ENCODE measurements around the gene CNNM4.

CNNM4 gene

GRCh38 chr2:96760036-96760985 lies at the start of gene CNNM4:
Gene CNNM4 (plus strand): TSS chr2:96760902. CDS start chr2:96761000, 98 bp downstream.
- Histone ChIP-seq H3K9ac (ENCODE audit: low read length) (peak within 1 kb of the TSS; percentile 56), H3K9me3 (ENCODE audit: low read length) (no peaks in the 10 kb centered on the region), H3K4me3 (ENCODE audit: low read depth in 1 of 2, low read length in 2 of 2) (peak within 1 kb of the TSS; percentile 22 to 86), H3K27ac (ENCODE audit: low read depth, low read length) (peak within 1 kb of the TSS; percentile 35), H3K4me1 (ENCODE audit: insufficient read depth, low read length) (peaks cover 42% of the 10 kb centered on the region), H3K36me3 (ENCODE audit: insufficient read depth, low read length) (no peaks in the 10 kb centered on the region), H3K27me3 (ENCODE audit: control insufficient read depth in 1 of 2, insufficient read depth in 2 of 2, low read length in 2 of 2) (no peaks in the 10 kb centered on the region)

- H3K36me3 ChIP-seq (ENCODE audit: insufficient read depth, low read length) = peaks cover 59% of the 10 kb centered on the region
These were observed 49.7 kb upstream of the CNNM4 start for GRCh38 chr2:96710985-96711384.

GRCh38 chr2:96715658-96716057 lies 45.0 kb upstream of the CNNM4 start:
- Histone ChIP-seq H3K4me3 (ENCODE audit: low read depth in 1 of 2, low read length in 2 of 2) (no peak overlapping the region), H3K9me3 (ENCODE audit: low read length) (no peaks in the 10 kb centered on the region), H3K27me3 (ENCODE audit: control insufficient read depth in 1 of 2, insufficient read depth in 2 of 2, low read length in 2 of 2) (no peaks in the 10 kb centered on the region), H3K4me1 (ENCODE audit: insufficient read depth, low read length) (no peaks in the 10 kb centered on the region), H3K36me3 (ENCODE audit: insufficient read depth, low read length) (peaks cover 32% of the 10 kb centered on the region), H3K9ac (ENCODE audit: low read length) (no peak overlapping the region), H3K27ac (ENCODE audit: low read depth, low read length) (no peak overlapping the region)

More at GRCh38 chr2:96710985-96711384, 49.7 kb upstream of the CNNM4 start:
- Histone ChIP-seq H3K9ac (ENCODE audit: low read length) (no peak overlapping the region), H3K9me3 (ENCODE audit: low read length) (no peaks in the 10 kb centered on the region), H3K27me3 (ENCODE audit: control insufficient read depth in 1 of 2, insufficient read depth in 2 of 2, low read length in 2 of 2) (no peaks in the 10 kb centered on the region), H3K4me3 (ENCODE audit: low read depth in 1 of 2, low read length in 2 of 2) (no peak overlapping the region), H3K27ac (ENCODE audit: low read depth, low read length) (no peak overlapping the region), H3K4me1 (ENCODE audit: insufficient read depth, low read length) (no peaks in the 10 kb centered on the region)

- H3K9ac ChIP-seq (ENCODE audit: low read length) = no peak overlapping the region
- H3K9me3 ChIP-seq (ENCODE audit: low read length) = no peaks in the 10 kb centered on the region
- H3K36me3 ChIP-seq (ENCODE audit: insufficient read depth, low read length) = peaks cover 25% of the 10 kb centered on the region
- no peaks in the 10 kb centered on the region for H3K27me3 ChIP-seq (ENCODE audit: control insufficient read depth in 1 of 2, insufficient read depth in 2 of 2, low read length in 2 of 2)
- no peaks in the 10 kb centered on the region for H3K4me1 ChIP-seq (ENCODE audit: insufficient read depth, low read length)
- no peak overlapping the region for H3K4me3 ChIP-seq (ENCODE audit: low read depth in 1 of 2, low read length in 2 of 2)
- no peak overlapping the region for H3K27ac ChIP-seq (ENCODE audit: low read depth, low read length)
These were observed 44.3 kb upstream of the CNNM4 start for GRCh38 chr2:96716388-96716787.

- Histone ChIP-seq H3K4me3 (ENCODE audit: low read depth in 1 of 2, low read length in 2 of 2) (no peak overlapping the region), H3K27me3 (ENCODE audit: control insufficient read depth in 1 of 2, insufficient read depth in 2 of 2, low read length in 2 of 2) (no peaks in the 10 kb centered on the region), H3K36me3 (ENCODE audit: insufficient read depth, low read length) (peaks cover 23% of the 10 kb centered on the region), H3K27ac (ENCODE audit: low read depth, low read length) (no peak overlapping the region), H3K4me1 (ENCODE audit: insufficient read depth, low read length) (no peaks in the 10 kb centered on the region), H3K9ac (ENCODE audit: low read length) (no peak overlapping the region), H3K9me3 (ENCODE audit: low read length) (no peaks in the 10 kb centered on the region)
These were observed 34.6 kb upstream of the CNNM4 start for GRCh38 chr2:96726131-96726530.

GRCh38 chr2:96727431-96727830 lies 33.3 kb upstream of the CNNM4 start:
- H3K36me3 ChIP-seq (ENCODE audit: insufficient read depth, low read length) = peaks cover 34% of the 10 kb centered on the region
- no peak overlapping the region for H3K4me3 ChIP-seq (ENCODE audit: low read depth in 1 of 2, low read length in 2 of 2)
- no peaks in the 10 kb centered on the region for H3K9me3 ChIP-seq (ENCODE audit: low read length)
- no peak overlapping the region for H3K9ac ChIP-seq (ENCODE audit: low read length)
- no peaks in the 10 kb centered on the region for H3K27me3 ChIP-seq (ENCODE audit: control insufficient read depth in 1 of 2, insufficient read depth in 2 of 2, low read length in 2 of 2)
- no peak overlapping the region for H3K27ac ChIP-seq (ENCODE audit: low read depth, low read length)
- H3K4me1 ChIP-seq (ENCODE audit: insufficient read depth, low read length) = no peaks in the 10 kb centered on the region

- Histone ChIP-seq H3K9ac (ENCODE audit: low read length) (no peak overlapping the region), H3K27ac (ENCODE audit: low read depth, low read length) (no peak overlapping the region), H3K27me3 (ENCODE audit: control insufficient read depth in 1 of 2, insufficient read depth in 2 of 2, low read length in 2 of 2) (no peaks in the 10 kb centered on the region), H3K36me3 (ENCODE audit: insufficient read depth, low read length) (peaks cover 53% of the 10 kb centered on the region), H3K4me3 (ENCODE audit: low read depth in 1 of 2, low read length in 2 of 2) (no peak overlapping the region), H3K4me1 (ENCODE audit: insufficient read depth, low read length) (no peaks in the 10 kb centered on the region), H3K9me3 (ENCODE audit: low read length) (no peaks in the 10 kb centered on the region)
These were observed 31.0 kb upstream of the CNNM4 start for GRCh38 chr2:96729748-96730147.

- H3K9me3 ChIP-seq (ENCODE audit: low read length) = no peaks in the 10 kb centered on the region
- H3K27me3 ChIP-seq (ENCODE audit: control insufficient read depth in 1 of 2, insufficient read depth in 2 of 2, low read length in 2 of 2) = no peaks in the 10 kb centered on the region
- H3K9ac ChIP-seq (ENCODE audit: low read length) = no peak overlapping the region
- H3K27ac ChIP-seq (ENCODE audit: low read depth, low read length) = no peak overlapping the region
- H3K36me3 ChIP-seq (ENCODE audit: insufficient read depth, low read length) = peaks cover 53% of the 10 kb centered on the region
- no peak overlapping the region for H3K4me3 ChIP-seq (ENCODE audit: low read depth in 1 of 2, low read length in 2 of 2)
- no peaks in the 10 kb centered on the region for H3K4me1 ChIP-seq (ENCODE audit: insufficient read depth, low read length)
These were observed 30.5 kb upstream of the CNNM4 start for GRCh38 chr2:96730212-96730611.

- no peak overlapping the region for H3K9ac ChIP-seq (ENCODE audit: low read length)
- no peak overlapping the region for H3K27ac ChIP-seq (ENCODE audit: low read depth, low read length)
- H3K36me3 ChIP-seq (ENCODE audit: insufficient read depth, low read length) = peaks cover 45% of the 10 kb centered on the region
These were observed 26.8 kb upstream of the CNNM4 start for GRCh38 chr2:96733931-96734330.

GRCh38 chr2:96734880-96735583 lies 25.7 kb upstream of the CNNM4 start:
- Histone ChIP-seq H3K27ac (ENCODE audit: low read depth, low read length) (no peak overlapping the region), H3K4me3 (ENCODE audit: low read depth in 1 of 2, low read length in 2 of 2) (no peak overlapping the region), H3K9me3 (ENCODE audit: low read length) (no peaks in the 10 kb centered on the region), H3K9ac (ENCODE audit: low read length) (no peak overlapping the region), H3K36me3 (ENCODE audit: insufficient read depth, low read length) (peaks cover 45% of the 10 kb centered on the region), H3K27me3 (ENCODE audit: control insufficient read depth in 1 of 2, insufficient read depth in 2 of 2, low read length in 2 of 2) (no peaks in the 10 kb centered on the region), H3K4me1 (ENCODE audit: insufficient read depth, low read length) (peaks cover 14% of the 10 kb centered on the region)

More at GRCh38 chr2:96733931-96734330, 26.8 kb upstream of the CNNM4 start:
- peaks cover 8% of the 10 kb centered on the region for H3K4me1 ChIP-seq (ENCODE audit: insufficient read depth, low read length)
- H3K27me3 ChIP-seq (ENCODE audit: control insufficient read depth in 1 of 2, insufficient read depth in 2 of 2, low read length in 2 of 2) = no peaks in the 10 kb centered on the region
- no peaks in the 10 kb centered on the region for H3K9me3 ChIP-seq (ENCODE audit: low read length)
- H3K4me3 ChIP-seq (ENCODE audit: low read depth in 1 of 2, low read length in 2 of 2) = no peak overlapping the region

GRCh38 chr2:96737251-96737650 lies 23.5 kb upstream of the CNNM4 start:
- Histone ChIP-seq H3K4me3 (ENCODE audit: low read depth in 1 of 2, low read length in 2 of 2) (no peak overlapping the region), H3K27me3 (ENCODE audit: control insufficient read depth in 1 of 2, insufficient read depth in 2 of 2, low read length in 2 of 2) (no peaks in the 10 kb centered on the region), H3K27ac (ENCODE audit: low read depth, low read length) (no peak overlapping the region), H3K9ac (ENCODE audit: low read length) (no peak overlapping the region), H3K4me1 (ENCODE audit: insufficient read depth, low read length) (peaks cover 14% of the 10 kb centered on the region), H3K9me3 (ENCODE audit: low read length) (no peaks in the 10 kb centered on the region), H3K36me3 (ENCODE audit: insufficient read depth, low read length) (peaks cover 32% of the 10 kb centered on the region)

All from muscle layer of colon (tissue), 2 donors.